ENCODE data around the gene LRRN2. TPM values are rescaled to one million over a fixed set of nuclear protein-coding genes. Genes with fewer than 3 reads are reported as not detected.
"Not testable (repeated sequence)": the region's sequence is repeated elsewhere in the genome, so short reads cannot be mapped to it uniquely, and the experiment has no call there.

The LRRN2 gene
- total RNA-seq, 4 donors from 2014 or later: 2.0 to 32.9 (median 23.8) TPM

- in situ Hi-C loops (cut with MboI; ENCODE audit: low pct_ligation_motif_present in 1 of 4, low pct_unique_long_range_greater_than_20kb in 1 of 4, low sequenced_read_pairs in 3 of 4) (no loop called here), intact Hi-C loops (cut with DNase I; ENCODE audit: low total_unique reads) (no loop called here)
- TF ChIP-seq EP300 (IDR thresholded peaks at IDR 0.05; ENCODE audit: low read depth) (no peak), POLR2A (IDR thresholded peaks at IDR 0.05) (no peak), POLR2AphosphoS5 (IDR thresholded peaks at IDR 0.05) (no peak)
- TF ChIP-seq, protein P1, sequence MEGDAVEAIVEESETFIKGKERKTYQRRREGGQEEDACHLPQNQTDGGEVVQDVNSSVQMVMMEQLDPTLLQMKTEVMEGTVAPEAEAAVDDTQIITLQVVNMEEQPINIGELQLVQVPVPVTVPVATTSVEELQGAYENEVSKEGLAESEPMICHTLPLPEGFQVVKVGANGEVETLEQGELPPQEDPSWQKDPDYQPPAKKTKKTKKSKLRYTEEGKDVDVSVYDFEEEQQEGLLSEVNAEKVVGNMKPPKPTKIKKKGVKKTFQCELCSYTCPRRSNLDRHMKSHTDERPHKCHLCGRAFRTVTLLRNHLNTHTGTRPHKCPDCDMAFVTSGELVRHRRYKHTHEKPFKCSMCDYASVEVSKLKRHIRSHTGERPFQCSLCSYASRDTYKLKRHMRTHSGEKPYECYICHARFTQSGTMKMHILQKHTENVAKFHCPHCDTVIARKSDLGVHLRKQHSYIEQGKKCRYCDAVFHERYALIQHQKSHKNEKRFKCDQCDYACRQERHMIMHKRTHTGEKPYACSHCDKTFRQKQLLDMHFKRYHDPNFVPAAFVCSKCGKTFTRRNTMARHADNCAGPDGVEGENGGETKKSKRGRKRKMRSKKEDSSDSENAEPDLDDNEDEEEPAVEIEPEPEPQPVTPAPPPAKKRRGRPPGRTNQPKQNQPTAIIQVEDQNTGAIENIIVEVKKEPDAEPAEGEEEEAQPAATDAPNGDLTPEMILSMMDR (IDR thresholded peaks at IDR 0.05): no peak
Measured at GRCh38 chr1:204728456-204728855, 42.9 kb upstream of the LRRN2 start.

DNA sequence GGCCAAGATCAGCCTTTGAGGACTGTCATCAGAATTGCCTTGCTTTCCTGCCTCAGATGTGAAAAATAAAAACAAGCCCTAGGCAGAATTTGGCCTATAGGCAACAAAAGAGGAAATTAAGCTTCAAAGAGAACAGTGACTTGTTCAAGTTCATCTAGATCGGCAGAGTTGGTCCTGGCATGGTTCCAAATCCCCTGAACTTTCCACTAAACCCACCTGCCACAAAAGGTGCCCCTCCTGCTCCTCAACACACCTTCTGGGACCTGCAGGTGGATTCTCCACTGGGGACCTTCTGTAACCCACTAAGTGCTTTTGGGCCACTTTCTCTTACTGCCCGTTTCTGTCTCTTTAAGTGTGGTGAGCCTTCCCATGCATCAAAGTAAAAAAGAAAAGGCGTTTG is 42.5 kb upstream of the LRRN2 start:
- H3K27ac ChIP-seq: no peak overlapping the region
- intact Hi-C loops (cut with DNase I; ENCODE audit: low total_unique reads): no loop called here
- H3K4me1 ChIP-seq: peaks cover 0 to 7% (median 0%) of the 10 kb centered on the region in 4 donors
- in situ Hi-C loops (cut with MboI; ENCODE audit: low pct_ligation_motif_present in 1 of 4, low pct_unique_long_range_greater_than_20kb in 1 of 4, low sequenced_read_pairs in 3 of 4): no loop called here
- no peak for DNase-seq
- H3K27me3 ChIP-seq: peaks cover 7% of the 10 kb centered on the region
- WGBS, 2 donors (ENCODE audit: low coverage in 1 of 2): 40 to 48% methylated on average over 1 to 3 of the region's 3 CpGs
- TF ChIP-seq POLR2A (IDR thresholded peaks at IDR 0.05) (no peak), POLR2AphosphoS5 (IDR thresholded peaks at IDR 0.05) (no peak), EP300 (IDR thresholded peaks at IDR 0.05; ENCODE audit: low read depth) (no peak)
- TF ChIP-seq, protein P1 (IDR thresholded peaks at IDR 0.05): no peak
- no peaks in the 10 kb centered on the region for H3K9me3 ChIP-seq
- H3K36me3 ChIP-seq: no peaks in the 10 kb centered on the region
- H3K4me3 ChIP-seq: no peak overlapping the region

More at GRCh38 chr1:204728456-204728855, 42.9 kb upstream of the LRRN2 start:
- peaks cover 7% of the 10 kb centered on the region for H3K27me3 ChIP-seq
- no peak for DNase-seq
- H3K9me3 ChIP-seq: no peaks in the 10 kb centered on the region
- no peaks in the 10 kb centered on the region for H3K36me3 ChIP-seq
- no peak overlapping the region for H3K27ac ChIP-seq
- H3K4me1 ChIP-seq: peaks cover 0 to 7% (median 0%) of the 10 kb centered on the region in 4 donors
- H3K4me3 ChIP-seq: no peak overlapping the region
- 57 to 62% methylated on average over 3 of the region's 3 CpGs for WGBS, 2 donors (ENCODE audit: low coverage in 1 of 2)

DNA sequence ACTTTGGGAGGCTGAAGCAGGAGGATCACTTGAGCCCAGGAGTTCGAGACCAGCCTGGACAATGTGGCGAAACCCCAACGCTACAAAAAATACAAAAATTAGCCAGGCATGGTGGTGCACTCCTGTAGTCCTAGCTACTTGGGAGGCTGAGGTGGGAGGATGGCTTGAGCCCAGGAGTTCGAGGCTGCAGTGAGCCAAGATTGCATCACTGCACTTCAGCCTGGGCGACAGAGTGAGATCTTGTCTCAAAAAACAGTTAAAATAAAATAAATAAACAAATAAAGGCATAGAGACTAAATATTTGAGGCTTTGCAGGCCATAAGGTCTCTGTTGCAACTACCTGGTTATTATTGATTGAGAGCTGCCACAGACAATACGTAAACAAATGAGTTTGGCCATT is 41.9 kb upstream of the LRRN2 start:
- intact Hi-C loops (cut with DNase I; ENCODE audit: low total_unique reads); in situ Hi-C loops (cut with MboI; ENCODE audit: low pct_ligation_motif_present in 1 of 4, low pct_unique_long_range_greater_than_20kb in 1 of 4, low sequenced_read_pairs in 3 of 4); H3K36me3 ChIP-seq; H3K27ac ChIP-seq; H3K27me3 ChIP-seq; H3K9me3 ChIP-seq; H3K4me1 ChIP-seq; DNase-seq; H3K4me3 ChIP-seq: not testable (repeated sequence)
- 86 to 93% methylated on average over 3 to 6 of the region's 6 CpGs for WGBS, 2 donors (ENCODE audit: low coverage in 1 of 2)

- intact Hi-C loops (cut with DNase I; ENCODE audit: low total_unique reads): no loop called here
- Histone ChIP-seq H3K27ac (no peak overlapping the region), H3K27me3 (peaks cover 6% of the 10 kb centered on the region), H3K4me1 (peaks cover 0 to 7% (median 0%) of the 10 kb centered on the region in 4 donors), H3K4me3 (no peak overlapping the region), H3K36me3 (no peaks in the 10 kb centered on the region), H3K9me3 (no peaks in the 10 kb centered on the region)
- no peak for DNase-seq
- TF ChIP-seq, protein P1 (IDR thresholded peaks at IDR 0.05): no peak
- no peak for TF ChIP-seq POLR2A (IDR thresholded peaks at IDR 0.05)
- TF ChIP-seq EP300 (IDR thresholded peaks at IDR 0.05; ENCODE audit: low read depth): no peak
- no peak for TF ChIP-seq POLR2AphosphoS5 (IDR thresholded peaks at IDR 0.05)
- in situ Hi-C loops (cut with MboI; ENCODE audit: low pct_ligation_motif_present in 1 of 4, low pct_unique_long_range_greater_than_20kb in 1 of 4, low sequenced_read_pairs in 3 of 4): no loop called here
- WGBS, 2 donors (ENCODE audit: low coverage in 1 of 2): 8 to 42% methylated on average over 1 of the region's 1 CpG
Measured at GRCh38 chr1:204726478-204726877, 40.9 kb upstream of the LRRN2 start.

DNA sequence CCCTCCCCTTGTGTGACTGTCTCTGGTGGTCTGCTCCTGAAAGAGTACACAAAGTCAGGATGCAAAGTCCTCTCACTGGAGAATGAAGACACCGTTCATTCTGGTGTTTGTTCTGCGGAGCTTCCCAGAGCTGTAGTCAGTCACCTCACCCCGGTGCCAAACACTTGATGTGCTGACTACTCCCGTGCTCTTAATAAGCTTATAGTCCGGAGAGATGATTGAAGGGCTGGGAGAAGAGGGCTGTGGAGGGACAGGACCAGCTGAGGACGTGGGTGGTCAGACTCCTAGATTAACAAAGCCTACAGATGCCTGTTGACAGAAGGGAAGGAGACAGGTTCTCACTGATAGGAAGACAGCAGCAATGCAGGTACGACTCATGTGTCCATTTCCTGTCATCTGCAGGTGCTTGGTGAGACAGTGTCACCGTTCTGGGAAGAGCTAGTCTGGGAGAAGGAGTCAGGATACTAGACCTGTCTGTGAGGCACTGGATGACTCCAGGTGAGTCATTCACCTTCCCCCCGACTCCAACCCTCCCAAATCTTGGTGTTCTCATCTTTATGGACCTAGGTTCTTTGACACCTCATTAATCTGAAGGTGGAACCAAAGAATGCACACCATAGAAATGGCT is 40.4 kb upstream of the LRRN2 start:
- in situ Hi-C loops (cut with MboI; ENCODE audit: low pct_ligation_motif_present in 1 of 4, low pct_unique_long_range_greater_than_20kb in 1 of 4, low sequenced_read_pairs in 3 of 4): no loop called here
- TF ChIP-seq EP300 (IDR thresholded peaks at IDR 0.05; ENCODE audit: low read depth) (no peak), POLR2A (IDR thresholded peaks at IDR 0.05) (no peak), POLR2AphosphoS5 (IDR thresholded peaks at IDR 0.05) (no peak)
- TF ChIP-seq, protein P1 (IDR thresholded peaks at IDR 0.05): no peak
- H3K4me1 ChIP-seq: peaks cover 0 to 7% (median 0%) of the 10 kb centered on the region in 4 donors
- no peak overlapping the region for H3K4me3 ChIP-seq
- no peaks in the 10 kb centered on the region for H3K9me3 ChIP-seq
- no peak for DNase-seq
- whole genome bisulfite sequencing, 2 donors (ENCODE audit: low coverage in 1 of 2): 64 to 100% methylated on average over 2 to 9 of the region's 9 CpGs
- no peaks in the 10 kb centered on the region for H3K36me3 ChIP-seq
- H3K27me3 ChIP-seq: peaks cover 1% of the 10 kb centered on the region
- H3K27ac ChIP-seq: no peak overlapping the region
- intact Hi-C loops (cut with DNase I; ENCODE audit: low total_unique reads): no loop called here
